WTC11 (cell line): ENCODE results near the gene ADGRL2. TPM values are rescaled to one million over a fixed set of nuclear protein-coding genes. Genes with fewer than 3 reads are reported as not detected.

ENCODE experiments used
- ATAC-seq: fragments of 200-7000 bp; cut with Tn5 transposase; 2 replicates; pipeline ENCODE4 v1.10.0; 2021; ENCODE audit warnings: mild to moderate bottlenecking, moderate library complexity
- CTCF ChIA-PET: fragments of 300-600 bp; sonication (Branson Sonifier 250); formaldehyde crosslinking; loops from one replicate; lab custom pipeline; 2021; ENCODE audit warnings: antibody characterized with exemption; lab: Charles Lee
- POLR2A ChIA-PET: fragments of 350-600 bp; sonication (Branson Sonifier 250); formaldehyde crosslinking; loops from one replicate; lab custom pipeline; 2021; ENCODE audit warnings: antibody characterized with exemption; lab: Charles Lee
- DNase-seq: peaks from one replicate; pipeline ENCODE4 v3.0.0; 2021; ENCODE audit warnings: low spot score
- H3K27ac Mint-ChIP-seq: 2 replicates; pipeline ENCODE4 v1.8.0; 2021; ENCODE audit warnings: mixed read lengths
- H3K27me3 Mint-ChIP-seq: 2 replicates; pipeline ENCODE4 v1.8.0; 2021; ENCODE audit warnings: low read depth, mild to moderate bottlenecking, moderate library complexity, mixed read lengths
- H3K36me3 Mint-ChIP-seq: 2 replicates; pipeline ENCODE4 v1.8.0; 2021; ENCODE audit warnings: mixed read lengths
- H3K4me1 Mint-ChIP-seq: 2 replicates; pipeline ENCODE4 v1.8.0; 2022; ENCODE audit warnings: mixed read lengths
- H3K4me3 Mint-ChIP-seq: 2 replicates; pipeline ENCODE4 v1.8.0; 2021; ENCODE audit warnings: mild to moderate bottlenecking, moderate library complexity, mixed read lengths
- H3K9me3 Mint-ChIP-seq: 2 replicates; pipeline ENCODE4 v1.8.0; 2021; ENCODE audit warnings: mixed read lengths
- ELF4 ChIP-seq: sonication (generic); formaldehyde crosslinking; IDR thresholded peaks from 2 replicates; pipeline ENCODE4 v1.8.1; 2022; ENCODE audit warnings: low read depth, mild to moderate bottlenecking, moderate library complexity, missing genetic modification reagents
- ERG ChIP-seq: fragments of 250-450 bp; sonication (Bioruptor Pico); IDR thresholded peaks from 2 replicates; pipeline ENCODE4 v1.8.0; 2021; ENCODE audit warnings: mild to moderate bottlenecking
- GABPB1 ChIP-seq: sonication (generic); formaldehyde crosslinking; IDR thresholded peaks from 2 replicates; pipeline ENCODE4 v1.8.1; 2023; ENCODE audit warnings: mild to moderate bottlenecking, missing genetic modification reagents
- GTF2I ChIP-seq: fragments of 250-450 bp; sonication (Bioruptor Pico); conservative IDR thresholded peaks from 2 replicates; pipeline ENCODE4 v1.4.0; 2021; ENCODE audit warnings: mild to moderate bottlenecking
- IRF2 ChIP-seq: sonication (generic); formaldehyde crosslinking; IDR thresholded peaks from 2 replicates; pipeline ENCODE4 v1.8.0; 2022; ENCODE audit warnings: low read depth, missing genetic modification reagents, borderline replicate concordance
- NFATC4 ChIP-seq: fragments of 250-450 bp; sonication (Bioruptor Pico); IDR thresholded peaks from 2 replicates; pipeline ENCODE4 v1.9.0; 2021; ENCODE audit warnings: mild to moderate bottlenecking
- NFYB ChIP-seq: sonication (generic); formaldehyde crosslinking; conservative IDR thresholded peaks from 2 replicates; pipeline ENCODE4 v1.8.0; 2022; ENCODE audit warnings: low read depth, missing genetic modification reagents
- NR2C2 ChIP-seq: sonication (generic); formaldehyde crosslinking; IDR thresholded peaks from 2 replicates; pipeline ENCODE4 v1.8.0; 2022; ENCODE audit warnings: mild to moderate bottlenecking, missing genetic modification reagents
- SMAD4 ChIP-seq: sonication (generic); formaldehyde crosslinking; IDR thresholded peaks from 2 replicates; pipeline ENCODE4 v1.8.0; 2022; ENCODE audit warnings: mild to moderate bottlenecking, missing genetic modification reagents
- SP1 ChIP-seq: sonication (generic); formaldehyde crosslinking; conservative IDR thresholded peaks from 2 replicates; pipeline ENCODE4 v1.8.1; 2022; ENCODE audit warnings: missing genetic modification reagents
- TEAD4 ChIP-seq: sonication (generic); formaldehyde crosslinking; IDR thresholded peaks from 2 replicates; pipeline ENCODE4 v1.8.0; 2022; ENCODE audit warnings: mild to moderate bottlenecking, missing genetic modification reagents
- TP53 ChIP-seq: sonication (generic); formaldehyde crosslinking; IDR thresholded peaks from 2 replicates; pipeline ENCODE4 v1.8.1; 2023; ENCODE audit warnings: mild to moderate bottlenecking, missing genetic modification reagents
- ZNF138 ChIP-seq: sonication (generic); formaldehyde crosslinking; conservative IDR thresholded peaks from 2 replicates; pipeline ENCODE4 v1.8.1; 2022; ENCODE audit warnings: mild to moderate bottlenecking, moderate library complexity, missing genetic modification reagents
- ZNF671 ChIP-seq: fragments of 250-450 bp; sonication (Bioruptor Pico); IDR thresholded peaks from 2 replicates; pipeline ENCODE4 v1.8.0; 2021; ENCODE audit warnings: mild to moderate bottlenecking
- ZSCAN18 ChIP-seq: fragments of 250-450 bp; sonication (Bioruptor Pico); IDR thresholded peaks from 2 replicates; pipeline ENCODE4 v2.1.2; 2022; ENCODE audit warnings: mild to moderate bottlenecking, moderate library complexity
- total RNA-seq: library from RNA; stranded (reverse); gene quantifications from 3 replicates; pipeline ENCODE4 v1.2.3, GENCODE V29; 2021
- TF ChIP-seq, protein P1 (sequence below): sonication (generic); formaldehyde crosslinking; IDR thresholded peaks from 2 replicates; pipeline ENCODE4 v1.8.0; 2023; ENCODE audit warnings: missing genetic modification reagents
- TF ChIP-seq, protein P2 (sequence below): fragments of 250-450 bp; sonication (Bioruptor Pico); IDR thresholded peaks from 2 replicates; pipeline ENCODE4 v1.9.0; 2021; ENCODE audit warnings: mild to moderate bottlenecking

Gene ADGRL2
- total RNA-seq, 1 experiment from 2014 or later = 71.6 TPM

GRCh38 chr1:81921344-81921743 lies 120.6 kb downstream of the ADGRL2 start:
- H3K27me3 Mint-ChIP-seq = no peaks in the 10 kb centered on the region
- H3K27ac Mint-ChIP-seq = no peak overlapping the region
- no peak overlapping the region for H3K4me3 Mint-ChIP-seq
- TF ChIP-seq IRF2 (CRISPR knock-in tag) (no peak), ERG (no peak), SP1 (CRISPR knock-in tag) (no peak), ZNF671 (no peak), ZNF138 (CRISPR knock-in tag) (no peak), ZSCAN18 (no peak), TP53 (no peak), NR2C2 (CRISPR knock-in tag) (no peak), GABPB1 (no peak)
- POLR2A ChIA-PET = no interaction called here
- CTCF ChIA-PET = no interaction called here
- H3K9me3 Mint-ChIP-seq = no peaks in the 10 kb centered on the region
- DNase-seq (no peak), ATAC-seq (no peak)
- H3K36me3 Mint-ChIP-seq = no peaks in the 10 kb centered on the region
- peaks cover 59% of the 10 kb centered on the region for H3K4me1 Mint-ChIP-seq

DNA sequence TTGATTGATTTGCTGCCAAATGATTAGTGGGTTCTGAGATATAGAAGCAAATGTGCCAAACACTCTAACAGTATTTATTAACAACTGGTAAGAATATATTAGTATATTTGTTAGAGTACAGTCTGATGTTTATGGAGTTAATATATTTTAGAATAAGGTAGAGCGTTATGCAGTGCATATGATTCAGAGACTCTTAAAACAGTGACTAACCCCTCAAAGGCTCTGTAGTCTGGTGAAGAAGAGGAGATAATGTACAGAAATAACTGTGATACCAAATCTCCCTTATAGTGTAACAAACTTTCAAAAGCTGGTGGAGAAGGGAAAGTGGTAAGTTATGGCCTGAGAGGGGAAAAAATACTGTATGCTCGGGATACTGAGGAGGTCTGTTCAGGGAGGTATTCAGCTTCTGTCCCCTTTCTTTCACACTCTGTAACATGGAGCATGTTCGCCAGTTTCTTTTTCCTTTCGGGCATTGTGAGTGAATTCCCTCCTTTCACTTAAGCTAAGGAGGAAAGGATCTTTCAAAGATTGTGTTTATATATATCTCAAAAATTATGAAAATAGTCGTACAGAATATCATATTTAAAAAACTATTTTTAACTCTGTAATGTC lies 121.2 kb downstream of the ADGRL2 start:
- no peak for DNase-seq
- Mint-ChIP-seq H3K36me3 (no peaks in the 10 kb centered on the region), H3K27ac (0 out of 2 replicates have a peak overlapping the region, but pooled peaks have one; percentile 3), H3K27me3 (no peaks in the 10 kb centered on the region), H3K4me3 (no peak overlapping the region), H3K9me3 (no peaks in the 10 kb centered on the region), H3K4me1 (peaks cover 62% of the 10 kb centered on the region)
- POLR2A ChIA-PET = no interaction called here
- no peak for ATAC-seq
- no peak for TF ChIP-seq TEAD4
- TF ChIP-seq SMAD4 (CRISPR knock-in tag) = no peak
- TF ChIP-seq, protein P1, sequence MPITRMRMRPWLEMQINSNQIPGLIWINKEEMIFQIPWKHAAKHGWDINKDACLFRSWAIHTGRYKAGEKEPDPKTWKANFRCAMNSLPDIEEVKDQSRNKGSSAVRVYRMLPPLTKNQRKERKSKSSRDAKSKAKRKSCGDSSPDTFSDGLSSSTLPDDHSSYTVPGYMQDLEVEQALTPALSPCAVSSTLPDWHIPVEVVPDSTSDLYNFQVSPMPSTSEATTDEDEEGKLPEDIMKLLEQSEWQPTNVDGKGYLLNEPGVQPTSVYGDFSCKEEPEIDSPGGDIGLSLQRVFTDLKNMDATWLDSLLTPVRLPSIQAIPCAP = no peak
- no peak for TF ChIP-seq NFYB
- TF ChIP-seq, protein P2, sequence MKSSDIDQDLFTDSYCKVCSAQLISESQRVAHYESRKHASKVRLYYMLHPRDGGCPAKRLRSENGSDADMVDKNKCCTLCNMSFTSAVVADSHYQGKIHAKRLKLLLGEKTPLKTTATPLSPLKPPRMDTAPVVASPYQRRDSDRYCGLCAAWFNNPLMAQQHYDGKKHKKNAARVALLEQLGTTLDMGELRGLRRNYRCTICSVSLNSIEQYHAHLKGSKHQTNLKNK (CRISPR knock-in tag) = no peak
- no peak for TF ChIP-seq NFATC4 (CRISPR knock-in tag)
- CTCF ChIA-PET = no interaction called here

GRCh38 chr1:81922955-81923354 lies 122.2 kb downstream of the ADGRL2 start:
- TF ChIP-seq ZSCAN18 = no peak
- no peak for TF ChIP-seq ELF4 (CRISPR knock-in tag)
- TF ChIP-seq GTF2I (CRISPR knock-in tag) = no peak
- CTCF ChIA-PET = no interaction called here
- Mint-ChIP-seq H3K9me3 (no peaks in the 10 kb centered on the region), H3K36me3 (no peaks in the 10 kb centered on the region), H3K27me3 (no peaks in the 10 kb centered on the region), H3K4me1 (peaks cover 59% of the 10 kb centered on the region), H3K27ac (no peak overlapping the region; the same call in 1 of the 2 replicates), H3K4me3 (no peak overlapping the region)
- ATAC-seq (no peak), DNase-seq (no peak)
- POLR2A ChIA-PET = no interaction called here
